Tibial artery (tissue), 4 donors: ENCODE data around the gene YKT6.

Experiments
- DNase-seq, 2 donors: peaks; one replicate each; pipeline ENCODE4 v3.0.0-alpha.2; 2019
- H3K27ac ChIP-seq, 2 donors: fragments of 200-600 bp; sonication (generic) in 1 of 2; 1 replicate in 1 of 2; 2 replicates in 1 of 2; pipeline ENCODE4 v1.5.1; 2018 to 2019; ENCODE audit warnings: mild to moderate bottlenecking in 1 of 2
- H3K27me3 ChIP-seq, 2 donors: fragments of 200-600 bp; sonication (generic) in 1 of 2; one replicate each; pipeline versions ENCODE4 v1.5.1 to v1.6.0; 2016 to 2019
- H3K36me3 ChIP-seq, 3 donors: fragments of 200-600 bp; sonication (generic) in 2 of 3; one replicate each; pipeline ENCODE4 v1.5.1; 2016 to 2019; ENCODE audit warnings: mild to moderate bottlenecking in 2 of 3
- H3K4me1 ChIP-seq, 4 donors: fragments of 200-600 bp; sonication (generic) in 2 of 4; 1 replicate in 3 of 4; 2 replicates in 1 of 4; pipeline ENCODE4 v1.5.1; 2016 to 2019
- H3K4me3 ChIP-seq, 2 donors: fragments of 200-600 bp; sonication (generic) in 1 of 2; 1 replicate in 1 of 2; 2 replicates in 1 of 2; pipeline ENCODE4 v1.5.1; 2018 to 2019; ENCODE audit warnings: mild to moderate bottlenecking in 2 of 2
- H3K9me3 ChIP-seq, 3 donors: fragments of 200-600 bp; sonication (generic) in 1 of 3; one replicate each; pipeline ENCODE4 v1.5.1; 2016 to 2019
- CTCF ChIP-seq, 2 experiments: fragments of 200-600 bp in 1 of 2; fragments of 450-650 bp in 1 of 2; IDR thresholded peaks; one replicate each; pipeline ENCODE4 v1.5.1; 2017 to 2019; ENCODE audit warnings: antibody characterized with exemption in 2 of 2, mild to moderate bottlenecking in 1 of 2, moderate library complexity in 1 of 2
- intact Hi-C: fragments of 100-400 bp; cut with DNase I; formaldehyde crosslinking; loops from one replicate; pipeline ENCODE4 v1.15.0; 2023; ENCODE audit warnings: low total_unique reads

The YKT6 gene

DNA sequence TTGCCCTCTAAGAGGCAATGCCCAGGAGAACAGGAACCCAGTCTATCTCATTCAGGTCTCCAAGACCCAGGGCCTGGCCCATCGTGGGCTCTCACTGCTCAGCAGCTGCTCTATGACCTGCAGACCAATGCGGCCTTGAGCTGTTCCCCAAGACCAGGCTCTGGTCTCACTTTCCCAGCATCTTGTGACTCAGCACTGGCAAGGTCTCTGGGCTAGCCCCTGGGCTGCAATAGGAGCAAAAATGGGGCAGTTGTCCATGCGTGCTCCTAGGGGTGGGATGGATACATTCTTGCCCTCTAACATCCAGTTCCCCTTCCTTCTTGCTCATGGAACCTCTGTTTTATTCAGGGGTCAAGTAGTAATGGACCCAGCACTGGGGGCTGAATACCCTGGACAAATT lies 25.0 kb upstream of the YKT6 start:
- Histone ChIP-seq H3K27me3 (no peaks in the 10 kb centered on the region), H3K4me1 (peaks cover 0 to 7% (median 0%) of the 10 kb centered on the region in 4 donors), H3K9me3 (no peaks in the 10 kb centered on the region), H3K36me3 (no peaks in the 10 kb centered on the region), H3K4me3 (no peak overlapping the region), H3K27ac (no peak overlapping the region)
- DNase-seq: peak in 1 of 2 donors; percentile 23
- intact Hi-C loops: no loop called here
- TF ChIP-seq CTCF (IDR thresholded peaks at IDR 0.05): no peak

DNA sequence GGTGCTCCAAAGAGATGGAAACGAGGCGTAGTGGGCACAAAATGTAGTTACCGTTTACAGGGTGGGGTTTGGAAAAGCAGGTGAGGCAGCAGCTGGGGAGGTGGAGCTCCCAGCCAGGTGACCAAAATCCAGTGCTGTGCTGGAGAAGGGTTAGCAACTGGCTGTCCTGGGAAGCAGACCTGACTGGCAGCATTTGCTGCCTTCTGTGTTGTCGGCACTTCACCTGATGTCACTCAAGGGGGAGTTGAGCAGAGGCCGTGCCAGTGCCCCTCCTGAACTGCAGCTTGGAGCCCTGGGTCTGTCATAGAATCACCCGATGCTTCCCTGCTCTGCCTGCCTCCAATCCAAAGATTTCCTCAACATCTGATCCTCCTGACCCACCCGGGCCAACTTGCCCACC lies 24.3 kb upstream of the YKT6 start:
- no peak overlapping the region for H3K4me3 ChIP-seq
- peak in 1 of 2 donors; percentile 48 for DNase-seq
- intact Hi-C loops: no loop called here

DNA sequence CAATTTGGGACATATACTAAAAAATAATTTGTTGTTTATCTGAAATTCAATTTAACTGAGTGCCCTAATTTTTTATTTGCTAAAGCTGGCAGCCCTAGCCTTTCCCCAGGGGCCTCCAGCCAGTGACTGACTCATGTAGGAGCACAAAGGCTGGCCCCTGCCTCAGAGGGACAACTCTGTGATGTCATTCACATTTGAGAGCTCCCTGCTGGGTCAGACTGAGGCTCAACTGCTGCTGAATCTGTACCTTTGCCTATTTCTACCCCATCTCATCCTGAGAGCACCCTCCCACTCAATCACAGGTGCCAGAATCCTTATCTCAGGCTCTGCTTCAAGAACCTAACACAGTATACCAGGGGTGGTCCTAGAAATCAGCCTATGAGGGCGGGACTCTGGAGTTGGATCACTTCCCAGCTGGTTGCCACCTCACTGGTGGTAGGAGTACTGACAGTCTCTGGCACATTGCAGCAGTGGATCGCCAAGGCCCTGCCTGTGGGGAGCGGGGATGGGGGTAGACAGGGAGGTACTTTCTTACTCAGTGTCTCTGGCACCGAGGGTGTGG lies 23.1 kb upstream of the YKT6 start:
- TF ChIP-seq CTCF (IDR thresholded peaks at IDR 0.05): no peak
- peaks cover 0 to 4% of the 10 kb centered on the region in 2 donors for H3K27me3 ChIP-seq
- H3K4me3 ChIP-seq: no peak overlapping the region
- intact Hi-C loops: no loop called here
- peaks cover 0 to 5% (median 3%) of the 10 kb centered on the region in 3 donors for H3K9me3 ChIP-seq
- no peak overlapping the region for H3K27ac ChIP-seq
- H3K4me1 ChIP-seq: peaks cover 0 to 7% (median 0%) of the 10 kb centered on the region in 4 donors
- H3K36me3 ChIP-seq: no peaks in the 10 kb centered on the region
- peak in 1 of 2 donors; percentile 61 for DNase-seq

More for the DNA sequence above, 24.3 kb upstream of the YKT6 start:
- no peaks in the 10 kb centered on the region for H3K36me3 ChIP-seq
- H3K9me3 ChIP-seq: no peaks in the 10 kb centered on the region
- H3K27me3 ChIP-seq: no peaks in the 10 kb centered on the region
- H3K4me1 ChIP-seq: peaks cover 0 to 7% (median 0%) of the 10 kb centered on the region in 4 donors
- H3K27ac ChIP-seq: no peak overlapping the region
- no peak for TF ChIP-seq CTCF (IDR thresholded peaks at IDR 0.05)

DNA sequence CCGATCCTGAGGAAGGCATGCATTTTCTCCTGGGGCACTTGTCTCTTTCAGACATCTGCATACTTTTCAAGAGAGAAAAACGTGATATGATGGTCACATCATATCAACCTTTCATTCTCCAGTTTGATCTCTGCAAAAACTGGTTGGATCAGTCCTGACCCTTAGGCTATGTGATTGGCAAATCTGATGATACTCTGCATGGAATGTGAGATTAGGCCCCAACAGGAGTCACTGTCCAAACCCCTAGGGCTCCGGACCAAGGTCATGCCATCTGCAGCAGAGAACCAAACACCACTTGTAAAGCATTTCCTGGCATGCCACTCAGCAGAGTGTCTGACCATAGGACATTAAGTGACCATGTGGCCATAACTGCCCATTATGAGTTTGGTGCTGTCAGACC lies 20.1 kb upstream of the YKT6 start:
- peaks cover 0 to 7% of the 10 kb centered on the region in 2 donors for H3K27me3 ChIP-seq
- no peak overlapping the region for H3K27ac ChIP-seq
- no peak overlapping the region for H3K4me3 ChIP-seq
- intact Hi-C loops: loop anchor here (5.0 kb wide), 1 partner anchor 1093 kb away; no protein-coding TSS in a partner anchor
- peaks cover 0 to 7% (median 0%) of the 10 kb centered on the region in 4 donors for H3K4me1 ChIP-seq
- DNase-seq: no peak
- H3K36me3 ChIP-seq: no peaks in the 10 kb centered on the region
- no peak for TF ChIP-seq CTCF (IDR thresholded peaks at IDR 0.05)
- H3K9me3 ChIP-seq: peaks cover 0 to 10% (median 10%) of the 10 kb centered on the region in 3 donors

DNA sequence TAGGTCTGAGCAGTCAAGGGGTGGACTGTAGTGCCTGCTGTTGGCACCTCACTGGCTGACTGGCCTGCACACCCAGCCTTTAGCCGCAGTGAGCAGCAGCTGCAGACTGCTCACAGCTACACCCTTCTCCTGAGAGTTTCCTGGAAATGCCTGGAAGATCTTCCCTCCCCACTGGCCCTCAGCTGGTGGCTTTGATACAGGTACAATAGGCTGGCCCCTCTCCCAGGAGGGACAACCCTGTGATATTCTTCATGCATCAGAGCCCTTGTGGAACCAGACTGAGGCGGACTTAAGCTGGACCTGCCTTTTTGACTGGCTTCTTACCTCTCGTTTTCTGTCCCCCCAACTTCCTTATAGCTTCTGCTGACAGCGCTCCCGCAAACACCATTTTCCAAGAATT lies 18.0 kb upstream of the YKT6 start:
- no peak for DNase-seq

More for the DNA sequence above, 18.0 kb upstream of the YKT6 start:
- H3K4me3 ChIP-seq: no peak overlapping the region
- intact Hi-C loops: loop anchor here (5.0 kb wide), 1 partner anchor 1096 kb away; no protein-coding TSS in a partner anchor
- H3K4me1 ChIP-seq: peaks cover 0 to 4% (median 0%) of the 10 kb centered on the region in 4 donors
- peaks cover 0 to 10% (median 10%) of the 10 kb centered on the region in 3 donors for H3K9me3 ChIP-seq
- no peaks in the 10 kb centered on the region for H3K36me3 ChIP-seq
- no peak overlapping the region for H3K27ac ChIP-seq
- H3K27me3 ChIP-seq: peaks cover 0 to 7% of the 10 kb centered on the region in 2 donors
- no peak for TF ChIP-seq CTCF (IDR thresholded peaks at IDR 0.05)
